ENCODE results near the gene GLI3. TPM values are rescaled to one million over a fixed set of nuclear protein-coding genes. Genes with fewer than 3 reads are reported as not detected.

GLI3 gene
- polyA plus RNA-seq, 2 of the 4 experiments (the other 2 are of a cell fraction), result 0.09 TPM; not detected in 1

- H3K9me3 ChIP-seq, result no peaks in the 10 kb centered on the region
- no peak overlapping the region for H3K4me3 ChIP-seq
- no peak for FAIRE-seq
- TF ChIP-seq ESRRA (IDR thresholded peaks at IDR 0.05; ENCODE audit: borderline replicate concordance, low read length), result no peak
- TF ChIP-seq MAZ (IDR thresholded peaks at IDR 0.05; ENCODE audit: borderline replicate concordance, low read depth, low read length), result no peak
- TF ChIP-seq ZC3H11A (IDR thresholded peaks at IDR 0.05), result no peak
- TF ChIP-seq GATA3 (IDR thresholded peaks at IDR 0.05; ENCODE audit: borderline replicate concordance), result no peak
- no peak for TF ChIP-seq KDM1A (IDR thresholded peaks at IDR 0.05; ENCODE audit: low read depth)
- no peak for TF ChIP-seq HOXA7 (CRISPR knock-in tag; IDR thresholded peaks at IDR 0.05)
- TF ChIP-seq E2F6 (IDR thresholded peaks at IDR 0.05; ENCODE audit: borderline replicate concordance, low read depth), result no peak
- no peak for TF ChIP-seq SREBF2 (IDR thresholded peaks at IDR 0.05)
- no peak for TF ChIP-seq JUNB (IDR thresholded peaks at IDR 0.05)
- no peak for TF ChIP-seq HDAC2 (IDR thresholded peaks at IDR 0.05)
- no peak for TF ChIP-seq MYC (IDR thresholded peaks at IDR 0.05; ENCODE audit: borderline replicate concordance, low read length)
- no peak for TF ChIP-seq EHMT2 (IDR thresholded peaks at IDR 0.05; ENCODE audit: low read depth)
- TF ChIP-seq HOXB13 (CRISPR knock-in tag; IDR thresholded peaks at IDR 0.05; ENCODE audit: low read depth), result no peak
- TF ChIP-seq CTCF (IDR thresholded peaks at IDR 0.05), result no peak
- no peak for TF ChIP-seq HEYL (CRISPR knock-in tag; IDR thresholded peaks at IDR 0.05)
- no peak for TF ChIP-seq CBX8 (IDR thresholded peaks at IDR 0.05)
- TF ChIP-seq TP53 (CRISPR knock-in tag; IDR thresholded peaks at IDR 0.05), result no peak
- TF ChIP-seq FOXS1 (CRISPR knock-in tag; IDR thresholded peaks at IDR 0.05), result no peak
- H3K4me2 ChIP-seq, result no peak overlapping the region
- H3K4me1 ChIP-seq, result no peaks in the 10 kb centered on the region
- WGBS (ENCODE audit: missing lambda C conversion rate), result 45% methylated on average over 7 of the region's 7 CpGs
- no peak for DNase-seq (ENCODE audit: low read depth in 1 of 2, low spot score in 1 of 2)
- no peak overlapping the region for H3K27ac ChIP-seq
- no peak for ATAC-seq
- ChIA-PET CTCF (no interaction called here), POLR2A (no interaction called here)
These were observed 141.2 kb downstream of the GLI3 start for GRCh38 chr7:42095791-42096190.

- no peak for DNase-seq (ENCODE audit: low read depth in 1 of 2, low spot score in 1 of 2)
- ATAC-seq, result no peak
- FAIRE-seq, result no peak
- ChIA-PET POLR2A (interaction anchor here (0.6 kb wide), 1 partner anchor 61 kb away, joined by 3 read pairs; no protein-coding TSS in a partner anchor), CTCF (no interaction called here)
- H3K9me3 ChIP-seq, result no peaks in the 10 kb centered on the region
- no peak overlapping the region for H3K27ac ChIP-seq
- H3K4me1 ChIP-seq, result no peaks in the 10 kb centered on the region
- H3K4me3 ChIP-seq, result no peak overlapping the region
- TF ChIP-seq RCOR1 (IDR thresholded peaks at IDR 0.05; ENCODE audit: low read depth, low read length) (no peak), NPAS2 (CRISPR knock-in tag; IDR thresholded peaks at IDR 0.05; ENCODE audit: borderline replicate concordance) (no peak), EHF (CRISPR knock-in tag; IDR thresholded peaks at IDR 0.05) (no peak), JUNB (IDR thresholded peaks at IDR 0.05) (no peak), RFX5 (IDR thresholded peaks at IDR 0.05) (no peak), RAD21 (conservative IDR thresholded peaks at IDR 0.05 in 1 of 2, IDR thresholded peaks at IDR 0.05 in 1 of 2) (no peak)
- 82% methylated on average over 2 of the region's 2 CpGs for WGBS (ENCODE audit: missing lambda C conversion rate)
- H3K4me2 ChIP-seq, result no peak overlapping the region
These were observed 143.6 kb downstream of the GLI3 start for GRCh38 chr7:42093349-42093905.
